K562 (cell line): Measurements from ENCODE around the gene HGS. TPM values are rescaled to one million over a fixed set of nuclear protein-coding genes. Genes with fewer than 3 reads are reported as not detected.
A peak's percentile ranks its signal among the peaks of the same experiment; 100 is the strongest.

Source experiments
- ATAC-seq: fragments of 200-7000 bp; cut with Tn5 transposase; 3 replicates; pipeline ENCODE4 v1.9.1; 2020; ENCODE audit warnings: moderate library complexity
- BruUV-seq: library from RNA; stranded (reverse); fragments of 400-500 nt; replicated peaks from 2 replicates; lab custom pipeline; 2021; lab: Mats Ljungman, UMichigan
- CTCF ChIA-PET: fragments of 300-600 bp; formaldehyde crosslinking; extraction: SDS; loops from one replicate; lab custom pipeline; 2021; ENCODE audit warnings: low intra/inter-chr PET ratio; lab: Yijun Ruan, JAX
- POLR2A ChIA-PET: fragments of 300-600, 350-650 bp; sonication (Branson Sonifier 250); formaldehyde crosslinking; extraction: SDS; loops from one replicate; lab custom pipeline; 2021; ENCODE audit warnings: antibody characterized with exemption, inconsistent platforms; lab: Yijun Ruan, JAX
- DNase-seq, 4 experiments: peaks; one replicate each; pipeline versions ENCODE4 v3.0.0 to v3.0.0-alpha.2; 2011 to 2018; ENCODE audit warnings: low spot score in 3 of 4, mixed read lengths in 3 of 4; ENCODE audit errors: extremely low read depth in 1 of 4
- FAIRE-seq: peaks from 2 replicates; lab custom pipeline; 2011; peaks lifted over from hg19 to GRCh38; lab: Jason Lieb, UNC
- H2AFZ ChIP-seq: 2 replicates; pipeline ENCODE4 v1.6.0; 2011; ENCODE audit warnings: low read depth, low read length, control low read depth, inconsistent platforms
- H3K27ac ChIP-seq: fragments of 200-600 bp; 3 replicates; pipeline ENCODE4 v1.8.0; 2011; ENCODE audit warnings: low read depth, mild to moderate bottlenecking, control low read depth, inconsistent platforms, low read length, moderate library complexity, mixed read lengths; ENCODE audit errors: extremely low read depth
- H3K27me3 ChIP-seq, 2 experiments: fragments of 300-600 bp in 1 of 2; 2 replicates in 1 of 2; 3 replicates in 1 of 2; pipeline versions ENCODE4 v1.6.0 to v1.8.0; 2011; ENCODE audit warnings: inconsistent platforms in 2 of 2, low read length in 2 of 2, mild to moderate bottlenecking in 1 of 2, mixed read lengths in 1 of 2, moderate library complexity in 1 of 2; ENCODE audit not compliant: control insufficient read depth in 2 of 2, insufficient read depth in 2 of 2
- H3K36me3 ChIP-seq: fragments of 300-600 bp; 3 replicates; pipeline ENCODE4 v1.8.0; 2011; ENCODE audit warnings: mild to moderate bottlenecking, low read length, inconsistent platforms; ENCODE audit not compliant: control insufficient read depth, insufficient read depth
- H3K4me1 ChIP-seq, 2 experiments: fragments of 200-600 bp in 1 of 2; replicated peaks in 1 of 2; 2 replicates in 1 of 2; 3 replicates in 1 of 2; pipeline versions ENCODE4 v1.5.1 to v1.8.0; 2011; ENCODE audit warnings: inconsistent platforms in 2 of 2, low read length in 2 of 2, mild to moderate bottlenecking in 1 of 2, mixed read lengths in 1 of 2, moderate library complexity in 1 of 2; ENCODE audit not compliant: control insufficient read depth in 2 of 2, insufficient read depth in 2 of 2
- H3K4me2 ChIP-seq: 2 replicates; pipeline ENCODE4 v1.6.1; 2011; ENCODE audit warnings: low read length, control low read depth, inconsistent platforms, mixed read lengths; ENCODE audit not compliant: insufficient read depth
- H3K4me3 ChIP-seq: fragments of 200-600 bp; sonication (generic), shearing (Covaris generic); 2 replicates; pipeline ENCODE4 v1.5.1; 2016; ENCODE audit warnings: control low read depth, inconsistent platforms
- H3K79me2 ChIP-seq: fragments of 200-600 bp; 3 replicates; pipeline ENCODE4 v1.8.0; 2011; ENCODE audit warnings: low read length, inconsistent platforms; ENCODE audit not compliant: control insufficient read depth, insufficient read depth
- H3K9ac ChIP-seq, 2 experiments: 2 replicates each; pipeline versions ENCODE4 v1.6.0 to v1.6.1; 2011; ENCODE audit warnings: low read depth in 2 of 2, low read length in 2 of 2, control low read depth in 1 of 2, inconsistent platforms in 1 of 2, mild to moderate bottlenecking in 1 of 2, mixed read lengths in 1 of 2; ENCODE audit not compliant: insufficient read depth in 1 of 2
- H3K9me1 ChIP-seq: one replicate; pipeline ENCODE4 v1.6.0; 2011; ENCODE audit warnings: inconsistent platforms, mild to moderate bottlenecking, low read length, moderate library complexity; ENCODE audit not compliant: control insufficient read depth, insufficient read depth
- H3K9me3 ChIP-seq: replicated peaks from 2 replicates; pipeline ENCODE4 v1.5.1; 2011; ENCODE audit warnings: low read depth, low read length, inconsistent platforms; ENCODE audit not compliant: control insufficient read depth, insufficient read depth
- H4K20me1 ChIP-seq: replicated peaks from 2 replicates; pipeline ENCODE4 v1.6.1; 2011; ENCODE audit warnings: low read length, inconsistent platforms, mixed read lengths; ENCODE audit not compliant: control insufficient read depth, insufficient read depth
- CTCF ChIP-seq, 3 experiments: IDR thresholded peaks in 2 of 3; conservative IDR thresholded peaks in 1 of 3; 2 replicates each; pipeline ENCODE4 v1.5.1; 2011 to 2012; ENCODE audit warnings: low read length in 3 of 3, mild to moderate bottlenecking in 3 of 3, control low read depth in 2 of 3, improper control_type of control experiment in 1 of 3, inconsistent platforms in 1 of 3, low read depth in 1 of 3, mixed read lengths in 1 of 3, moderate library complexity in 1 of 3; ENCODE audit not compliant: insufficient read depth in 2 of 3
- EZH2 ChIP-seq: IDR thresholded peaks from 2 replicates; pipeline ENCODE4 v1.6.1; 2012; ENCODE audit warnings: low read depth, mild to moderate bottlenecking, inconsistent platforms, low read length, borderline replicate concordance
- POLR2G ChIP-seq: fragments of 200-400 bp; formaldehyde crosslinking; IDR thresholded peaks from 2 replicates; pipeline ENCODE4 v1.6.1; 2017; ENCODE audit warnings: low read depth, mild to moderate bottlenecking, antibody characterized with exemption, low read length, moderate library complexity
- PRDM10 ChIP-seq: fragments of 450-650 bp; IDR thresholded peaks from 2 replicates; pipeline ENCODE4 v1.6.1; 2018; ENCODE audit not compliant: partially characterized antibody
- RBFOX2 ChIP-seq: fragments of 200-400 bp; formaldehyde crosslinking; IDR thresholded peaks from 2 replicates; pipeline ENCODE4 v1.6.1; 2017; ENCODE audit warnings: low read depth, mild to moderate bottlenecking, low read length, moderate library complexity
- TEAD4 ChIP-seq, 2 experiments: sonication (generic) in 1 of 2; formaldehyde crosslinking in 1 of 2; IDR thresholded peaks; 2 replicates each; pipeline versions ENCODE4 v1.6.1 to v1.8.0; 2012 to 2022; ENCODE audit warnings: borderline replicate concordance in 1 of 2, inconsistent platforms in 1 of 2, low read length in 1 of 2, mild to moderate bottlenecking in 1 of 2, missing genetic modification reagents in 1 of 2
- ZBTB33 ChIP-seq: sonication (generic); formaldehyde crosslinking; IDR thresholded peaks from 2 replicates; pipeline ENCODE4 v1.8.1; 2023; ENCODE audit warnings: mild to moderate bottlenecking, missing genetic modification reagents
- WGBS: fragments of 100-300 bp; shearing (Covaris generic); methylation state at CpG from one replicate; pipeline ENCODE4 v1.1.6; 2016; ENCODE audit warnings: low coverage, mixed read lengths; ENCODE audit not compliant: insufficient coverage; ENCODE audit errors: missing lambda C conversion rate; 5-methylcytosine and 5-hydroxymethylcytosine counted together
- in situ Hi-C: fragments of 300-500 bp; cut with MboI; formaldehyde crosslinking; loops from 4 replicates; pipeline ENCODE4 v1.15.0; 2018; ENCODE audit warnings: inconsistent platforms, mixed read lengths
- intact Hi-C: fragments of 100-400 bp; cut with micrococcal nuclease; formaldehyde crosslinking; loops from 2 replicates; pipeline ENCODE4 v1.14.2; 2022
- polyA plus RNA-seq, 8 experiments: library from polyadenylated mRNA; depleted of rRNA in 4 of 8; stranded (reverse) in 5 of 8; unstranded in 3 of 8; fragments of >200 nt; fragmentation: Nextera tagmentation in 2 of 8; fragmentation: Illumina TruSeq in 1 of 8; extraction: Ambion mirVana in 2 of 8; extraction: Trizol in 1 of 8; gene quantifications; 2 replicates each; pipeline versions ENCODE4 v1.2.1 to v1.2.3, GENCODE V29; 2011 to 2014; ENCODE audit warnings: inconsistent platforms in 1 of 8, missing spikeins in 1 of 8
- total RNA-seq, 7 experiments: library from RNA; depleted of rRNA in 6 of 7; stranded (reverse); fragments of >200 nt in 6 of 7; fragmentation: Illumina TruSeq in 2 of 7; extraction: Trizol in 2 of 7; gene quantifications; 2 replicates each; pipeline versions ENCODE4 v1.2.1 to v1.2.3, GENCODE V29; 2011 to 2021; ENCODE audit warnings: low replicate concordance in 1 of 7

HGS gene
- total and polyA plus RNA-seq, 9 of the 15 experiments (the other 6 are each of a cell fraction or from before 2014, with no cell fraction given), result 3.9 to 176 (median 77.1) TPM

GRCh38 chr17:81693509-81694210 lies 9.8 kb downstream of the HGS start:
- ATAC-seq (peak; percentile 56), DNase-seq (peak in 2 of 4 experiments; percentile 34 to 37), FAIRE-seq (no peak)
- H3K9me3 ChIP-seq, result no peaks in the 10 kb centered on the region
- intact Hi-C loops (no loop called here), in situ Hi-C loops (no loop called here)
- peak overlapping the region in 1 of 2 experiments; percentile 26; a peak in 1 of 4 replicates for H3K9ac ChIP-seq
- H3K4me2 ChIP-seq, result no peak overlapping the region
- H2AFZ ChIP-seq, result no peak overlapping the region
- H3K27ac ChIP-seq, result no peak overlapping the region
- H3K36me3 ChIP-seq, result peaks cover 100% of the 10 kb centered on the region; the same call in 2 of the 3 replicates
- BruUV-seq, result no TSS peak
- no peaks in the 10 kb centered on the region; the same call in 2 of the 3 replicates for H3K79me2 ChIP-seq
- peaks cover 0 to 51% of the 10 kb centered on the region in 2 experiments; a peak in 2 of 5 replicates for H3K4me1 ChIP-seq
- 87% methylated on average over 20 of the region's 35 CpGs for WGBS
- ChIA-PET CTCF (no interaction called here), POLR2A (interaction anchor here (1.2 to 4.7 kb wide), 2 partner anchors 9 to 10 kb away, joined by 7 to 41 read pairs; partner anchors contain the start of genes ARL16, HGS and MRPL12)
- peaks cover 9% of the 10 kb centered on the region; the same call in 1 of the 2 replicates for H4K20me1 ChIP-seq
- H3K9me1 ChIP-seq, result peaks cover 3% of the 10 kb centered on the region
- no peaks in the 10 kb centered on the region for H3K27me3 ChIP-seq
- H3K4me3 ChIP-seq, result no peak overlapping the region
- TF ChIP-seq PRDM10 (no peak), ZBTB33 (CRISPR knock-in tag) (peak; percentile 96), TEAD4 (IDR thresholded peaks at IDR 0.05; ENCODE audit: low read length) (no peak), TEAD4 (CRISPR knock-in tag; IDR thresholded peaks at IDR 0.05; ENCODE audit: borderline replicate concordance) (no peak), EZH2 (no peak), RBFOX2 (0 out of 2 replicates have a peak, but pooled peaks have one; percentile 5), CTCF (IDR thresholded peaks at IDR 0.05 in 2 of 3, conservative IDR thresholded peaks at IDR 0.05 in 1 of 3; ENCODE audit: insufficient read depth in 2 of 3, low read depth in 1 of 3, low read length in 3 of 3) (peak; percentile 25 to 90 (median 50); a peak in 4 of 6 replicates), POLR2G (peak; percentile 42; the same call in 1 of the 2 replicates)
